ENCODE data around the gene HMGN4. TPM values are rescaled to one million over a fixed set of nuclear protein-coding genes. Genes with fewer than 3 reads are reported as not detected.

Gene HMGN4
- total RNA-seq, 1 donor from 2014 or later: 58.4 TPM

GRCh38 chr6:26494117-26494516 lies 44.0 kb upstream of the HMGN4 start:
- Histone ChIP-seq H3K36me3 (no peaks in the 10 kb centered on the region), H3K27me3 (no peaks in the 10 kb centered on the region), H3K4me1 (no peaks in the 10 kb centered on the region), H3K27ac (no peak overlapping the region), H3K4me3 (no peak overlapping the region), H3K9me3 (no peaks in the 10 kb centered on the region)
- DNase-seq (ENCODE audit: extremely low spot score in 2 of 2): no peak
- intact Hi-C loops (cut with DNase I): no loop called here
- no peak for TF ChIP-seq CTCF (IDR thresholded peaks at IDR 0.05)
- no peak for TF ChIP-seq POLR2AphosphoS5 (IDR thresholded peaks at IDR 0.05; ENCODE audit: insufficient read depth in 1 of 2, low read depth in 1 of 2)
- no peak for TF ChIP-seq POLR2A (IDR thresholded peaks at IDR 0.05)

GRCh38 chr6:26495281-26495680 lies 42.9 kb upstream of the HMGN4 start:
- intact Hi-C loops (cut with DNase I): no loop called here
- Histone ChIP-seq H3K27ac (no peak overlapping the region), H3K4me3 (no peak overlapping the region), H3K4me1 (no peaks in the 10 kb centered on the region), H3K9me3 (no peaks in the 10 kb centered on the region), H3K36me3 (no peaks in the 10 kb centered on the region), H3K27me3 (no peaks in the 10 kb centered on the region)
- DNase-seq (ENCODE audit: extremely low spot score in 2 of 2): no peak
- no peak for TF ChIP-seq POLR2AphosphoS5 (IDR thresholded peaks at IDR 0.05; ENCODE audit: insufficient read depth in 1 of 2, low read depth in 1 of 2)
- TF ChIP-seq POLR2A (IDR thresholded peaks at IDR 0.05): no peak
- no peak for TF ChIP-seq CTCF (IDR thresholded peaks at IDR 0.05)

GRCh38 chr6:26497610-26498009 lies 40.6 kb upstream of the HMGN4 start:
- Histone ChIP-seq H3K4me3 (no peak overlapping the region), H3K27me3 (no peaks in the 10 kb centered on the region), H3K36me3 (no peaks in the 10 kb centered on the region), H3K4me1 (peaks cover 8% of the 10 kb centered on the region), H3K9me3 (no peaks in the 10 kb centered on the region), H3K27ac (no peak overlapping the region)
- DNase-seq (ENCODE audit: extremely low spot score in 2 of 2): no peak
- intact Hi-C loops (cut with DNase I): no loop called here
- TF ChIP-seq POLR2AphosphoS5 (IDR thresholded peaks at IDR 0.05; ENCODE audit: insufficient read depth in 1 of 2, low read depth in 1 of 2): no peak
- TF ChIP-seq POLR2A (IDR thresholded peaks at IDR 0.05): no peak
- no peak for TF ChIP-seq CTCF (IDR thresholded peaks at IDR 0.05)

- intact Hi-C loops (cut with DNase I): no loop called here
- DNase-seq (ENCODE audit: extremely low spot score in 2 of 2): no peak
- no peaks in the 10 kb centered on the region for H3K9me3 ChIP-seq
- no peaks in the 10 kb centered on the region for H3K36me3 ChIP-seq
- no peaks in the 10 kb centered on the region for H3K27me3 ChIP-seq
- peak within 1 kb of the TSS in 1 of 2 donors; percentile 20 for H3K4me3 ChIP-seq
- H3K27ac ChIP-seq: no peak within 1 kb of the TSS
- TF ChIP-seq POLR2AphosphoS5 (IDR thresholded peaks at IDR 0.05; ENCODE audit: insufficient read depth in 1 of 2, low read depth in 1 of 2) (no peak), CTCF (IDR thresholded peaks at IDR 0.05) (no peak), POLR2A (IDR thresholded peaks at IDR 0.05) (no peak)
- H3K4me1 ChIP-seq: peaks cover 8% of the 10 kb centered on the region
These were observed 38.1 kb upstream of the HMGN4 start, which contains the start of gene BTN1A1 for GRCh38 chr6:26500102-26500501. TSS of gene BTN1A1 (plus strand) at chr6:26500303. CDS start at chr6:26501287, 984 bp downstream.

DNA sequence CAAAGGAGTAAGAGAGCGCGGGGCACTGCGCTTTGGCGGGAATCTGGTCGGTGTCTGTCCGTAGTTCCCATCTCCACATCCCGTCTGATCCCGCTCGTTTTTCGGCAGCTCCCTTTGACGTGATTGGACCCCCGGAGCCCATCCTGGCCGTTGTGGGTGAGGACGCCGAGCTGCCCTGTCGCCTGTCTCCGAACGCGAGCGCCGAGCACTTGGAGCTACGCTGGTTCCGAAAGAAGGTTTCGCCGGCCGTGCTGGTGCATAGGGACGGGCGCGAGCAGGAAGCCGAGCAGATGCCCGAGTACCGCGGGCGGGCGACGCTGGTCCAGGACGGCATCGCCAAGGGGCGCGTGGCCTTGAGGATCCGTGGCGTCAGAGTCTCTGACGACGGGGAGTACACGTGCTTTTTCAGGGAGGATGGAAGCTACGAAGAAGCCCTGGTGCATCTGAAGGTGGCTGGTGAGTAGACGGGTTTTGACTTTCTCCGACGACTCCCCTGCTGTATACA lies 36.6 kb upstream of the HMGN4 start:
- no peaks in the 10 kb centered on the region for H3K27me3 ChIP-seq
- no peak for DNase-seq (ENCODE audit: extremely low spot score in 2 of 2)
- TF ChIP-seq POLR2AphosphoS5 (IDR thresholded peaks at IDR 0.05; ENCODE audit: insufficient read depth in 1 of 2, low read depth in 1 of 2) (peak in 1 of 2 donors; percentile 23), POLR2A (IDR thresholded peaks at IDR 0.05) (no peak)
- no peak overlapping the region for H3K27ac ChIP-seq
- intact Hi-C loops (cut with DNase I): no loop called here
- H3K4me1 ChIP-seq: peaks cover 8% of the 10 kb centered on the region
- no peaks in the 10 kb centered on the region for H3K9me3 ChIP-seq
- H3K36me3 ChIP-seq: no peaks in the 10 kb centered on the region
- peak overlapping the region; percentile 20 for H3K4me3 ChIP-seq

Data from vagina (tissue), 2 donors.